Common myeloid progenitor, CD34-positive (primary cell): ENCODE measurements around the gene RAP1GAP.

Experiments
- CTCF ChIA-PET: fragments of 350-600 bp; sonication (Branson Sonifier 250); formaldehyde crosslinking; loops from one replicate; lab custom pipeline; 2021; ENCODE audit warnings: antibody characterized with exemption; lab: Charles Lee
- POLR2A ChIA-PET: fragments of 350-600 bp; sonication (Branson Sonifier 250); formaldehyde crosslinking; loops from one replicate; lab custom pipeline; 2021; ENCODE audit warnings: antibody characterized with exemption; lab: Charles Lee
- DNase-seq, 3 donors: peaks; one replicate each; pipeline versions ENCODE4 v3.0.0 to v3.0.0-alpha.2; 2013
- H3K27ac ChIP-seq, 2 experiments: 1 replicate in 1 of 2; 2 replicates in 1 of 2; pipeline ENCODE4 v1.7.0; 2013; ENCODE audit warnings: inconsistent platforms in 2 of 2, low read length in 2 of 2, mild to moderate bottlenecking in 2 of 2, low read depth in 1 of 2, moderate library complexity in 1 of 2; ENCODE audit not compliant: severe bottlenecking in 2 of 2, insufficient read depth in 1 of 2, poor library complexity in 1 of 2
- H3K27me3 ChIP-seq, 5 experiments: replicated peaks in 2 of 5; 1 replicate in 3 of 5; 2 replicates in 2 of 5; pipeline versions ENCODE4 v1.6.1 to v1.7.0; 2013; ENCODE audit warnings: low read length in 4 of 5, mild to moderate bottlenecking in 2 of 5, moderate library complexity in 2 of 5, inconsistent platforms in 1 of 5; ENCODE audit not compliant: insufficient read depth in 5 of 5, control insufficient read depth in 4 of 5
- H3K36me3 ChIP-seq, 4 experiments: 1 replicate in 2 of 4; 2 replicates in 2 of 4; pipeline versions ENCODE4 v1.6.1 to v1.7.0; 2013; ENCODE audit warnings: low read length in 3 of 4, control low read depth in 1 of 4, mild to moderate bottlenecking in 1 of 4; ENCODE audit not compliant: control insufficient read depth in 4 of 4, insufficient read depth in 4 of 4
- H3K4me1 ChIP-seq, 4 experiments: 1 replicate in 3 of 4; 2 replicates in 1 of 4; pipeline versions ENCODE4 v1.6.1 to v1.7.1; 2013; ENCODE audit warnings: low read length in 3 of 4, mild to moderate bottlenecking in 3 of 4, control low read depth in 1 of 4, inconsistent platforms in 1 of 4, moderate library complexity in 1 of 4; ENCODE audit not compliant: control insufficient read depth in 4 of 4, insufficient read depth in 4 of 4; ENCODE audit errors: control extremely low read depth in 1 of 4
- H3K4me3 ChIP-seq, 7 experiments: 1 replicate in 4 of 7; 2 replicates in 3 of 7; pipeline versions ENCODE4 v1.5.1 to v1.7.0; 2013; ENCODE audit warnings: mild to moderate bottlenecking in 7 of 7, low read length in 6 of 7, moderate library complexity in 6 of 7, inconsistent platforms in 2 of 7, low read depth in 2 of 7, control low read depth in 1 of 7; ENCODE audit not compliant: insufficient read depth in 4 of 7, control insufficient read depth in 1 of 7; ENCODE audit errors: extremely low read depth in 1 of 7
- H3K9me3 ChIP-seq, 5 experiments: 1 replicate in 4 of 5; 2 replicates in 1 of 5; pipeline versions ENCODE4 v1.6.1 to v1.7.1; 2013; ENCODE audit warnings: low read length in 4 of 5, mild to moderate bottlenecking in 2 of 5, inconsistent platforms in 1 of 5, low read depth in 1 of 5, moderate library complexity in 1 of 5; ENCODE audit not compliant: control insufficient read depth in 4 of 5, insufficient read depth in 2 of 5; ENCODE audit errors: control extremely low read depth in 1 of 5
- WGBS: methylation state at CpG from one replicate; pipeline ENCODE4 v1.1.5; 2013; ENCODE audit not compliant: insufficient coverage; 5-methylcytosine and 5-hydroxymethylcytosine counted together

RAP1GAP gene

GRCh38 chr1:21565285-21565684, 103.9 kb downstream of the RAP1GAP start:
- Histone ChIP-seq H3K4me3 (no peak overlapping the region), H3K27ac (no peak overlapping the region), H3K27me3 (peaks cover 0 to 4% (median 0%) of the 10 kb centered on the region in 5 experiments), H3K9me3 (no peaks in the 10 kb centered on the region), H3K36me3 (no peaks in the 10 kb centered on the region), H3K4me1 (no peaks in the 10 kb centered on the region)
- 77% methylated on average over 3 of the region's 8 CpGs for WGBS
- no peak for DNase-seq
- ChIA-PET POLR2A (no interaction called here), CTCF (interaction anchor here (1.9 kb wide), 1 partner anchor 198 kb away, joined by 6 read pairs; no protein-coding TSS in a partner anchor)

GRCh38 chr1:21564521-21565095, 104.5 kb downstream of the RAP1GAP start:
- CTCF ChIA-PET: interaction anchor here (1.1 to 1.9 kb wide), 2 partner anchors 9 to 197 kb away, joined by 3 to 6 read pairs; no protein-coding TSS in a partner anchor
- Histone ChIP-seq H3K9me3 (no peaks in the 10 kb centered on the region), H3K27me3 (peaks cover 0 to 4% (median 0%) of the 10 kb centered on the region in 5 experiments), H3K4me3 (no peak overlapping the region), H3K27ac (no peak overlapping the region), H3K36me3 (no peaks in the 10 kb centered on the region), H3K4me1 (no peaks in the 10 kb centered on the region)
- DNase-seq: no peak
- WGBS: 89% methylated on average over 12 of the region's 14 CpGs
- POLR2A ChIA-PET: no interaction called here

GRCh38 chr1:21563971-21564370, 105.2 kb downstream of the RAP1GAP start:
- peaks cover 0 to 3% (median 1%) of the 10 kb centered on the region in 4 experiments for H3K4me1 ChIP-seq
- H3K9me3 ChIP-seq: no peaks in the 10 kb centered on the region
- peaks cover 0 to 4% (median 0%) of the 10 kb centered on the region in 5 experiments for H3K27me3 ChIP-seq
- 98% methylated on average over 17 of the region's 17 CpGs for WGBS
- no peak for DNase-seq
- ChIA-PET CTCF (interaction anchor here (1.1 to 1.9 kb wide), 2 partner anchors 9 to 196 kb away, joined by 3 to 6 read pairs; no protein-coding TSS in a partner anchor), POLR2A (no interaction called here)
- no peak overlapping the region for H3K4me3 ChIP-seq
- H3K36me3 ChIP-seq: no peaks in the 10 kb centered on the region
- H3K27ac ChIP-seq: no peak overlapping the region

- CTCF ChIA-PET: interaction anchor here (1.5 kb wide), 1 partner anchor 8 kb away, joined by 3 read pairs; no protein-coding TSS in a partner anchor
- H3K9me3 ChIP-seq: no peaks in the 10 kb centered on the region
- peaks cover 0 to 3% (median 1%) of the 10 kb centered on the region in 4 experiments for H3K4me1 ChIP-seq
- WGBS: 98% methylated on average over 11 of the region's 15 CpGs
- H3K27me3 ChIP-seq: peaks cover 0 to 8% (median 2%) of the 10 kb centered on the region in 5 experiments
- DNase-seq: no peak
- H3K27ac ChIP-seq: no peak overlapping the region
- POLR2A ChIA-PET: no interaction called here
- no peaks in the 10 kb centered on the region for H3K36me3 ChIP-seq
- no peak overlapping the region for H3K4me3 ChIP-seq
Observed at GRCh38 chr1:21562896-21563295, 106.3 kb downstream of the RAP1GAP start.

- ChIA-PET POLR2A (no interaction called here), CTCF (interaction anchor here (1.5 kb wide), 1 partner anchor 9 kb away, joined by 3 read pairs; no protein-coding TSS in a partner anchor)
- Histone ChIP-seq H3K4me3 (no peak overlapping the region), H3K27ac (no peak overlapping the region), H3K9me3 (no peaks in the 10 kb centered on the region), H3K27me3 (peaks cover 0 to 23% (median 7%) of the 10 kb centered on the region in 5 experiments), H3K36me3 (no peaks in the 10 kb centered on the region), H3K4me1 (peaks cover 0 to 3% (median 1%) of the 10 kb centered on the region in 4 experiments)
- 95% methylated on average over 11 of the region's 12 CpGs for WGBS
- DNase-seq: no peak
Observed at GRCh38 chr1:21560916-21561638, 108.1 kb downstream of the RAP1GAP start.

- POLR2A ChIA-PET: no interaction called here
- CTCF ChIA-PET: interaction anchor here (1.1 to 1.5 kb wide), 3 partner anchors 9 to 41 kb away, joined by 3 to 4 read pairs (median 4); no protein-coding TSS in a partner anchor
- WGBS: 94% methylated on average over 3 of the region's 5 CpGs
Observed at GRCh38 chr1:21559788-21560567, 109.2 kb downstream of the RAP1GAP start.

More at GRCh38 chr1:21559788-21560567, 109.2 kb downstream of the RAP1GAP start:
- H3K27ac ChIP-seq: no peak overlapping the region
- H3K36me3 ChIP-seq: no peaks in the 10 kb centered on the region
- H3K9me3 ChIP-seq: no peaks in the 10 kb centered on the region
- DNase-seq: no peak
- H3K4me1 ChIP-seq: peaks cover 0 to 3% (median 1%) of the 10 kb centered on the region in 4 experiments
- H3K4me3 ChIP-seq: no peak overlapping the region
- peaks cover 0 to 27% (median 7%) of the 10 kb centered on the region in 5 experiments for H3K27me3 ChIP-seq
